NCI-H526 (cell line): Measurements from ENCODE around the gene GSS.
A peak's percentile ranks its signal among the peaks of the same experiment; 100 is the strongest.

Experiments
- DNase-seq, 2 experiments: peaks; one replicate each; lab custom pipeline; 2025; lab: John Stamatoyannopoulos, UW

GSS gene

DNA sequence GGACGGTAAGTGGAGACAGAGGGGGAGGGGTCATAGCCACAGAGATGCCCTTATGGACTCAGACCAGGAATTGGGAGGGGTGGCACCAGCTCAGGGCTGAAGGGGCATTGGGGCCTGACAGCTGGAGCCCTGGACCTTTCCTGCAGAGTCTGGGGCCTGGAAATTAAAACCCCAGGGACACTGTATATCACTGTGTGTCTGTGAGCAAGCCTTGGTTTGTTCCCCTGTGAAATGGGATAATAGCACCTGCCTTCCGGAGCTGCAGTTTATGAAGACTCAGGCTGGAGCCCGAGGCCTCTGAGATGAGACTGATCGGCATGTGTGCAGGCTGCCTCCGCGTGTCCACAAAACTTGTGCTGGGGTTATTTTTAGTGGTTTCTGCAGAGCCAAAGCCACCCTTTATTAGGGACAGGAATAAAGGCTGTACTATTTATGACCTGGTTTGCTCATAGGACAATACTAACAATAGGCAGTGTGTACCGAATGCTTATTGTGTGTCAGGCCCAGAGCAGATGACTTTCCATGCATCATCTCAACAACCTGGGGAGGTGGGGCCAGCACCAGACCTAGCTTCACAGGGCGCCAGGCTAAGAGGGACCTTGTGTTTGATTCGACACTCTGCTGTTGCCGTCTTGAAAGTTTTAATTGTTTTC lies 22.6 kb upstream of the GSS start:
- DNase-seq: no peak

GRCh38 chr20:34977365-34978091 lies 21.9 kb upstream of the GSS start:
- DNase-seq: peak in 1 of 2 experiments; percentile 17

DNA sequence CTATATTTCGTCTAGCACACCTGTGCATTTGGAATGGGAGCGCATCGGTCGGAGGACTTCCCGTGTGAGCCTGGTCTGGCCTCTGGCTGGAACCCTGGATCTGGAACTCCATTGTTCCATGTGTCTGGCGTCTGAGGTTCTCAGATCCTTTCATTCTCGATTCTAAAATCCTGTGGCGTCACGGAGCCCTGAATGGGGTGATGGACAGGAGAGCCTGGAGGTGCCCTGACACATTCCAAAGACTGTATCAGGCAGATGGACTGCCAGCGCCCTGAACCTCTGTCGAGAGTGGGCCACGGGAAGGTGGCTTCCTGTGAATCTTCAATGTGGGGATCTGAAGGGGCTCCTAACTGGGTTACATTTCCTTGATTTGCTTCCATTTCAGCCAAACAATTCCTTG lies 20.7 kb upstream of the GSS start:
- no peak for DNase-seq

GRCh38 chr20:34974246-34974645 lies 18.6 kb upstream of the GSS start:
- no peak for DNase-seq

DNA sequence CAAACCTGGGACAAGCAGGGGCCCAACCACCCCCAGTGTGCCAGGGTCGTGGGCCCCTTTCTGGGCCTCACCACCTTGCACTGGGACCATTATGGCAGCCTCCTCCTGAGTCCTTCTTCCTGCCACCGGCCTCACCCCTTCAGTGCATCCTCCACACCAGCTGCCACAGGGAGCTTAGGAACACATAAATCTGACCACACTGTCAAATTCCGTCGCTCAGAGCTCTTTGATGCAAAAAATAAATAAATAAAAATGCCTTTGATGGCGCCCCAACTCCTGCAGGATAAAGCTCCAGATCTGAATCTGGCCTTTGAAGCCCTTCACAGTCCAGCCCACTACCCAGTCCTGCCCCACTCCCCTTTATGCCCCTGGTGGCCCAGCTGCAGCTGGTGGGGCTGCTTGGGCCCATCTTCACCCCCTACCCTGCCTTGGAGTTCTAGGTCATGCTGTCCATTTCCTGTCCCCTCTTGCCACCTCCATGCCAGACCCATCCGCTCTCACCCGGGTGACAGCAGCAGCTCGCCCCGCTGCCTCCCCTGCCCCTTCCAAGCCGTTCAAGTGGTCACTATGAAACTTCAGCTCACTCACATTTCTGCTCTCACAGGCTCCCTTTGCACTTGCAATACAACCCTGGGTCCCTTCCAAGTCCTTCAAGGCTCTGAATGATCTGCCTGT lies 16.1 kb upstream of the GSS start:
- DNase-seq: no peak

DNA sequence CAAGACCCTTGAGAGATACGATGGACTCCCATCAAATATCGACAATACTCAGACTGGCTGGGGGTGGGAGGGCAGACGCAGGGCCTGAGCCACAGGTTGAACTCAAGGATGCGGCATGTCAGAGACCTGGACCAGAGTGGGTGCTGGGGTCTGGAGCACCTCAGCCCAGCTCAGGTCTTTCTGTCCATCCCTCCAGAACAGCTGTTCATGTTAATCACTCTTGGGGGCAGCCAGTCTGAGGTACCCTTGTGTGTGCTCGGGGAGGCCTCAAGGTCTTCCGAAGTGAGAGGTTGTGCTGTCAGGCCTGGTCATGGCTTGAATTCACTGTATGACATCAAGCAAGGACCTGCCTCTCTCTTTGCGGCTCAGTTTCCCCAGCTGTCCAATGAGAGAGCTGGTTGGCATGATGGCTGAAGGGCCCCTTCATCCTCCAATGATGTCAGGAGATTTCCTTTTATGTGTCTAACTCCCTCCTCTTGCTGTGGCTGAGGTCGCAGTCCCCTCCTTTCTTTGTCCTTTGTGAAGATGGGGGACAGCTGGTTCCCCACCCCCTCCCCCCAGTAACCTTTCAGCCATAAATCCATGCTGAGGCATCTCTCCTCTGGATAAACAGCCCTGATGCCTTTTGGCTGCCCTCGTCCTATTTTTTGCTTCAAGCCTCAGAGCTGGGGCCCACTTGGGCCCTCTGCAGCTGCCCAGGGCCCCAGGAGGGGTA lies 15.4 kb upstream of the GSS start:
- DNase-seq: no peak

GRCh38 chr20:34970193-34970840 lies 14.7 kb upstream of the GSS start:
- no peak for DNase-seq

- DNase-seq: peak in 1 of 2 experiments; percentile 15
Observed at GRCh38 chr20:34968042-34968775, 12.6 kb upstream of the GSS start.

DNA sequence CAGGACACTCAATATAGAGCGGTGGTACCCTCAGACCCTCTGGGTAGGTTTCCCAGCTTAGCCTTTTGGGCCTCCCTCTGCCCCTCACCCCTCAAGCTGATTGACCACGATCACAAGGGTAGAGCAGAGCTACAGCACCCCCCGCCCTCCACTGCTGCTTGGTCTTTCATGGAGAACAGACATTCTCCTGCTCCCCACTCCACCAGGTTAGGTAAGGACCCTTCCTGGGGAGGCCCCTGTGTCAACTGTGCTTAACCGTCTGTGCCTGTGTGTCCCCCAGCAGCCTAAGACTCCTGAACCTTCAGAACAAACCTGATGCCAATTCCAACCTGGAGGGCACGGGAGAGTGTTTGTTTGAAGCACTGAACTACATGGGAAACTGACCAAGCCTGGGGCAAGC lies 11.8 kb upstream of the GSS start:
- DNase-seq: no peak

- no peak for DNase-seq
Observed at GRCh38 chr20:34965051-34965450, 9.4 kb upstream of the GSS start.

DNA sequence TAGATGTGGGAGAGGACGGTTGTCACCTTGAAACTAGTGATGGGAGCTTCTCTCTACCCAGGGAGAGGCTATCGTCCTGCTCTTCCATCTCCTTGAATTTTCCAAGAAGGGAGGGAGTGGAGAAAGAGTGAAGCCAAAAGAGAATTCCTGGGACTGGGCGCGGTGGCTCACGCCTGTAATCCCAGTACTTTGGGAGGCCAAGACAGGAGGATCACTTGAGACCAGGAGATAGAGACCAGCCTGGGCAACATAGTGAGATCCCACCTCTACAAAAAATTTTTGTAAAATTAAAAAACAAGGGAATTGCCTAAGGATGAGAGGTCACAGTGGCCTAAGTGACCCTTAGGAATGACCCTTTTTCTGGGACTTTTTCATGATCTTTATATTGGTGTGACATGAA lies 8.9 kb upstream of the GSS start:
- DNase-seq: no peak

DNA sequence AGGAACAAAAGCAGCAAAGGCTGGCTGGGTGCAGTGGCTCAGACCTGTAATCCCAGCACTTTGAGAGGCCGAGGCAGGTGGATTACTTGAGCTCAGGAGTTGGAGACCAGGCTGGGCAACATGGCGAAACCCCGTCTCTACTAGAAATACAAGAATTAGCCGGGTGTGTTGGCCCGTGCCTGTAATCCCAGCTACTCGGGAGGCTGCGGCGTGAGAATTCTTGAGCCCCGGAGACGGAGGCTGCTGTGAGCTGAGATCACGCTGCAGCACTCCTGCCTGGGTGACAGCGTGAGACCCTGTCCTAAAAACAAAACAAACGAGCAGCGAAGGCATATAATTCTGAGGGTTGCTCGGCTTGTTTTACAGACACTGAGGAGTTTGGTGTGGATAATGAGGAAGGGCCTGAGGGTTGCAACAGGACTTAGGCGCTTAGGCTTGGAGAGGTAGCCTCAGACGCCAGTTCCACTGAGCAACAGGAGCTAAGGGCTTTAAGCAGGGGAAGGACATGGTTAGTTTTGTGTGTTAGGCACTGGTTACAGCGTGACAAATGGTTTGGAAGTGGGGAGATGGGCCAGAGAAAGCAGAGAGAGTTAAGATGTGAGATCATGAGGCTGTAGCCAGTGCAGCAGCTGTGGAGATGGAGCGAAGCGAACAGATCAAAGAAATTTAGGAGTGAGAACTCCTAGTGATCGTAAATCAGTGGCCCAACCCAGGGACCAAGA lies 1.3 kb upstream of the GSS start:
- no peak for DNase-seq

DNA sequence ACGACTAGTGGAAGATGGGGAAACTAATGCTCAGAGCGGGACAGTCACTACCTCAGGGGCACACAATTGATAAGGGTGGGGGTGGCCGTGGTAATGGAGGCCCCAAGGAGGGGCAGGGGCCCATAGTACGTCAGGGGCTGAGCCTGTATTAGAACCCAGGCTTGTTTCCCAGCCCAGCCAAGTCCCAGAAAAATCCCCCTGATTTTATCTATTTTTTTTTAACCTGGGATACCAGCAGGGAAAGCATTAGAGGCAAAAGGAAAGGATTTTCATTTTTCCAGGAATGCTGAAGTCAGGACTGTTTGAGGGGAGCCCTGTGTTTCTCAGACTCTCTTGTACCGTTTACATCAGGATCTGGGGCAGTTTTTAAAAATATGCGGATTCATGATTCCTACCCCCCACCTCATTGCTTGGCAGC lies 444 bp upstream of the GSS start:
- no peak for DNase-seq

DNA sequence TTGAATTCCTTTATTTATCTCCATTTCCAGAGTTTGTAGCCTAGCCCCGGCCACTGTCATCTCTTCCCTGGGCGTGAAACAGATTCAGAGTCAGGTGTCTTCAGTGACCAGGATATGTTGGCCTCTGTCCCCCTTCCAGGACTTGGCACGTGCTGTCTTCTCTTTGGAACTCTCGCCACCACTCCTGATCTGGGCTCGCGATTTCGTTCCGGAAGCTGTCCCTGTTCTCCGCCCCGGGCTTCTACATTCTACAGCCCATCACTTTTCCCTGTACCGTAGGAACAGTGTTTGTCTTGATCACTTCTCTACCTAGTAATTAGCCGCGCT lies 739 bp downstream of the GSS start:
- no peak for DNase-seq

DNA sequence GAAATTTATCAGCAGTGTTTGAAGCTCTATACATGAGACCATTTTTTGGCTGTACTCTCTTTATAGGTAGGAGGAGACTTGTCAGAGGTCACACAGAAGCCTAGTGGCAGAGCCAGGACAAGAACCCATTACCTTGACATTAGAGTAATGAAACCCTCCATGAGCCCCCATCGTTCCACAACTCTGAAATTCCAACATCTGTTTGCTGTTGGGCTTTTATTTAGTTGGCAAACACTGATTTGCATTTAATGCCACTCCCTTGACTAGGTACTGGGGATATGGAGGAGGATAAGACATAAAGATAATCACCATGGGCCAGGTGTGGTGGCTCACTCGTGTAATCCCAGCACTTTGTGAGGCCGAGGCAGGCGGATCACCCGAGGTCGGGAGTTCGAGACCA lies 1.6 kb downstream of the GSS start:
- peak; percentile 91 to 92 for DNase-seq

DNA sequence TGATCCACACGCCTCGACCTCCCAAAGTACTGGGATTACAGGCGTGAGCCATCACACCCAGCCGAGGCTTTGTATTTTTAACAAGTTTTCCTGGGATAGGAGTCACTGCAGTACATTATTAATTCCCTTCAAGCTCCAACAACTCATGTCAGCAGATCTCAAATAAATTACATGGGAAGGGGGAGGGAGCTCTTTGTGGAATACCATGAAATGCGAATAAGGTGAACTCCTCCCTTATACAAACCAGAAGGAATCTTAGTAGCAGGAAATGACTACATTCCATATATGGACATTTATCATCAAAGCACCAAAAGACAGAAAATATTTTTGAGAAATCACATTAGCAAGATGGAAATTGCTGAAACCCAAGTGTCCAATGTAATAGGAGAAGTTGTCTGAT lies 2.9 kb downstream of the GSS start:
- DNase-seq: peak; percentile 16 to 40

DNA sequence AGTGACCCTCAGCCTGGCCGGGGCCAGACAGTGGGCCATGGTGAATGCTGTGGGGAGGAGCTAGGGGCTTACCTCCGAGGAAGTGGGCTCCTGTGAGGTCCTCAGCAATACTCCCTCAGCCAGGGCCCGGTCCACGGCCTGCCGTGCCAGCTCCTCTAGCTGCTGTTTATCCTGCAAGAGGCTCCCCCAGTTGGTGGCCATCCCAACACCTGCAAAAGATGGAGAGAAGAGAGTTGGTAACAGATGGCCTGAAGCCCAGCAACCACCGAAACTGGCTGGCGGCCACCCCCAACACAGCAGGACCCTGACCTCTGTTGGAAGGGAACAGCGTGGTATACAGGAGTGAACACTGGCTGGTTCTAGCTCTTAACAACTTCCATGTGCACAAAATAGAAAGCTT lies 4.0 kb downstream of the GSS start:
- peak; percentile 81 to 84 for DNase-seq

DNA sequence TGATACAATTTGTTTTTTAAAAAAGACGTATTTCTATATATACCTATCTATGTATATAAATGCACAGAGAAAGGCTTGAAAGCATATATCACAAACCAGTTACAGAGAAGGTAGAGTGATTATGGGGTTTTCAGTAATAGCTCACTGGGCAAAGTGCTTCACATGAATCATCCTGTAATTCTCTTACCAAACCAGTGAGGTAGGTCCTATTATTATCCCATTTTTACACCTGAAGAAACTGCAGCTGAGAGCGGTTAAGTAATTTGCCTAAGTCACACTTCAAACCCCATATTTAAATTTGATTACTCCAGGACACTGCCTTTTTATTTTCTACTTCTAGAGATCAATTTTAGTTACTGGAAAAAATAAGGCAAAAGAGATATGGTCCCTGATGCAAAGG lies 4.4 kb downstream of the GSS start:
- peak; percentile 88 to 93 for DNase-seq

GRCh38 chr20:34949120-34949519 lies 6.5 kb downstream of the GSS start:
- DNase-seq: no peak

DNA sequence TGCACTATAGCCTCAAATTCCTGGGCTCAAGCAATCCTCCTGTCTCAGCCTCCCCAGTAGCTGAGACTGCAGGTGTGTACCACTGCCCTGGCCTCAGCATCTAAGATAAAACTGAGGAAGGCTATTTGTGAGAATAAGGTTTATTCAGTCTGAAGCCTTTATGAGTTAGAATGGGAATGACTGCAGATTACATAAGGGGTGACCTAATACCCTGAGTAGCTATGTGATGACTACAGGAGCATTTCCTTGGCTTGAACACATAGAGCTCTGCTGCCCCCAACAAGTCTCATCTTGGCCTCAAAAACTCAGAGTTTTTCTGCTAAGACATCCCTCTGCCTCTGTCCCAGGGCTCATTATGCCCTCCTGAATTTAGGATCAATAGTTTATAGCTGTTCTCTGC lies 7.6 kb downstream of the GSS start:
- no peak for DNase-seq

- no peak for DNase-seq
Observed at GRCh38 chr20:34947336-34947735, 8.3 kb downstream of the GSS start.
